ENCODE data around the gene HDAC9.

Gene HDAC9

DNA sequence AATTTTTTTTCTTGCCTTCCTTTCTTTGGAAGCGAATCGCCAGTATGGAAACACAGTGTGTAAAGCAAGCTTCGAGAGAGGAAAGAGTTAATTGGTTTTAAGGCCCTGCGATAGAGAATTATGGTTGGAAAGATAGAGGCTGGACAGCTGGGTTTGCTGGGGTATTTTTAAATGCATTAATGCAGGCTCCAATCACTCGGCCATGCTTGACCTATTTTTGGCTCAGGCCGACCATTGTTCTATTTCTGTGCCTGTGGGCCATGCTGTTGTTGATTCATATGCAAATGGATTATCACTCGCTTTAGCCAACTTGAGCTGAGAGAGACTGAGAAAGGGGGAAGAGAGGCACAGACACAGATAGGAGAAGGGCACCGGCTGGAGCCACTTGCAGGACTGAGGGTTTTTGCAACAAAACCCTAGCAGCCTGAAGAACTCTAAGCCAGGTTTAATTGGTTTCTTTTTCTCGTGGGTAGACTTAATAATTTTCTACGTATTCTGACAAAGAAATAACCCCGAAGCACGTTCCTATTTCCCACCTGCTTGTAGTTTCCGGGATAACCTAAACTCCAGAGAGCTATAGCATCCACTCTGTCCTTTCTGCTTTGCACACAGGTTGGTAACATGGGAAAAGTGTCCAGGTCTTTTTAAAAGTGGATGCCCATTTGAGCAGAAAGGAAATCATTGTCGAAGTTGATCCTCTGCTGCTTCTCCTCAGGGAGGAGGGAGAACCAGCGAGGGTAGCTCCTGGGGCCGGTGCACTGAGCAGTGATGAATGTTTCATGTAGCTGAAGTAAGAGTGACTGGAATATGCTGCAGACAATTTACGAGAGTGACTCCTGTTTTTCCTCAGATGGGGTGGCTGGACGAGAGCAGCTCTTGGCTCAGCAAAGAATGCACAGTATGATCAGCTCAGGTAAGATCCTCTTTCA lies at the start of gene HDAC9:
TSS of gene HDAC9 (plus strand) at position 338 of the 929 bp plus-strand sequence. CDS start at position 892, 554 bp downstream.
- no peak for DNase-seq (ENCODE audit: low read depth in 1 of 2, low spot score in 1 of 2)

DNA sequence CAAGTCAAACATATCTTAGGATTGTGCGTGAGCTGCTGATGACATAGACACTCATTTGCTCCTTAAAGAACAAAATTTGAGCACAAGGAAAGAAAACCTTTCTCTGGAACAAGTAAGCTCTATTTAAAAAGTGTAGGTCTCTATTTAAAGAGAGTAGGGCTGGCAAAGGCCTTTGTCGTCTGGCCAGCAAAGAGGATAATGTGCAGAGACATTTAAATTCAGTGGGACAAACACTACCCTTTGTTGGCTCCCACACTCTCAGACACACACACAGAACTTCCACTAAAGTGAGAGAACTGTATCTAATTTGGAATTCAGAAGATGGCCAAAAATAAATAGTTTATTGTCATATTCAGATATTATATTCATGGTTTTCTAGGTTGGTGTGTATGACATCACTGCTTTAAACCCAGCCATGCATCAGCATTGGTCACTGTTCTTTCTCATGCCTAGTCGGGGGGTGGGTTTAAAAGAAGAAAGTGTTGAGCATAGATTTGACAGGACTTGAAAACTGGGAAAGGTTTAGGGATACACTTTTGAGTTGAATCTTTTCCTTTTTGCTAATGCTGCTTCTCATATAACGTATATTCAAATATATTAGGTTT lies 49.5 kb upstream of the HDAC9 start:
- no peak for DNase-seq (ENCODE audit: low read depth in 1 of 2, low spot score in 1 of 2)

DNA sequence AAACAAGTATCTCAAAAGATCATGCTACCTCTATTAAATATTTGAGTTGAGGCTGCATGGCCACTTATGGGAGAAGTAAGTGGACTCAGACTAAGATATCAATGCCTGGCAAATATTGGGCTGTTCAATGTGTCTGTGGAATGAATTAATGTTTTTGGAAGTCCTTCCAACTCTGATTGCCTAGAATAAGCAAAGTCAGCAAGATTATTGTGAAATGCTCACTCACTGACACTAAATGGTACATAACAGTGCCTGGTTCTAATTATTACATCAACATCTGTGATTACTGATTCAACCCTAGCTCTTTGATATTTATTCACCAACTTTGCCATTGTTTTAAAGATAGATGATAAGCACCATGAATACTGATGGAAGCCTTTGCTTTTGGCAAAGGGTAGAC lies 45.5 kb upstream of the HDAC9 start:
- no peak for DNase-seq (ENCODE audit: low read depth in 1 of 2, low spot score in 1 of 2)

DNA sequence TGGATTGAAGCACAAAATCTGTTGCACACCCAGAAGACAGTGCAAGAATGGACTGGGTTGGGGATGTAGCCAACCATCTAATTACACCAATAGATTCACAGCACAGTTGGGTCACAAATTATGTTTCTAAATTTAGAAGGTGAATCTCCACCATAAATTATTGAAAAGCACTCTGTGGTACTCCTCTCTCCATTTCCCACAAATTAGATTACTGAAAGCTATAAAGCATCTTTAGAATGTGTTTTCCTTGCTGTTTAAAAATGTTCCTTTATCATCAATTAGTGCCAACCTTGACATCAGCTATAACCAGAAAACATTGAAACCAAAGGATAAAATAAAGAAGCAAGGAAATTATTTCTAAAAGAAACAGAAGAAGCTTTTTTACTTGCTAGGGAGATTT lies 39.9 kb upstream of the HDAC9 start:
- no peak for DNase-seq (ENCODE audit: low read depth in 1 of 2, low spot score in 1 of 2)

DNA sequence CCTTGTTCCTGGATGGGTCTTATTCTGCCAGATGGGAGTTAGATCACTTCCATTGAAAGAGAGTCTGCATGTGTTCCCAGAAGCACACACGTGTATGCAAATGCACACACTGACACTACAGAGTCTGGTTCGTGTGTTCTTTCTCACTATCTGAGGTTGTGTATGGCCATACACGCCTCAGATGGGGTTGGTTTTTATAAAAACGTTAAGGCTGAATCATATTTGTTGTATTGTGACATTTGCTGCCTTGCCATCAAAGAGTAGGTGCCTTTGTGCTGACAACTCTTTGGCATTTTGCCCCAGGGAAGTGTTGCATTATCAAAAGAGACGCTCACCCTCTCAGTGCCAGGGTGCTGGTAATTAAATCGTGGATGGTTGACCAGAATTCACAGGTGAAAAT lies 37.7 kb upstream of the HDAC9 start:
- no peak for DNase-seq (ENCODE audit: low read depth in 1 of 2, low spot score in 1 of 2)

DNA sequence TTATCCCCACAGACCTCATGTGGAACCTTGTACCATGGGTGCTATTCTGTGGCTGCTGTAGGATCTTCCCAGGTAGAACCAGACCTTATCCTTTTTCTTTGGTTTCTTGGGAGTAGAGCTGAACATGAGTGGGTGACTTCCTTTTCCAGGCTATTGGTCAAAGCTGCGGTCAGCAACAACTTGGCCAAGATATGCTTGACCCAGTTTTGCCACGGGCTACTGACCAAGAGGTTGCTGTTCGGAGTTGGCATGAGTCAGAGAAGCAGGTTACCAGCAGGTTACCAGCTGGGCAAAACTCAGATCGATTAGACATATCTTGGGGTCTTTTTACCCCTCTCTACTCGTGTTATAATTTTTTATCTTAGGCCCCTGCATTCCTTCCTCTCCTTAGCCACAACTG lies 36.7 kb upstream of the HDAC9 start:
- no peak for DNase-seq (ENCODE audit: low read depth in 1 of 2, low spot score in 1 of 2)

DNA sequence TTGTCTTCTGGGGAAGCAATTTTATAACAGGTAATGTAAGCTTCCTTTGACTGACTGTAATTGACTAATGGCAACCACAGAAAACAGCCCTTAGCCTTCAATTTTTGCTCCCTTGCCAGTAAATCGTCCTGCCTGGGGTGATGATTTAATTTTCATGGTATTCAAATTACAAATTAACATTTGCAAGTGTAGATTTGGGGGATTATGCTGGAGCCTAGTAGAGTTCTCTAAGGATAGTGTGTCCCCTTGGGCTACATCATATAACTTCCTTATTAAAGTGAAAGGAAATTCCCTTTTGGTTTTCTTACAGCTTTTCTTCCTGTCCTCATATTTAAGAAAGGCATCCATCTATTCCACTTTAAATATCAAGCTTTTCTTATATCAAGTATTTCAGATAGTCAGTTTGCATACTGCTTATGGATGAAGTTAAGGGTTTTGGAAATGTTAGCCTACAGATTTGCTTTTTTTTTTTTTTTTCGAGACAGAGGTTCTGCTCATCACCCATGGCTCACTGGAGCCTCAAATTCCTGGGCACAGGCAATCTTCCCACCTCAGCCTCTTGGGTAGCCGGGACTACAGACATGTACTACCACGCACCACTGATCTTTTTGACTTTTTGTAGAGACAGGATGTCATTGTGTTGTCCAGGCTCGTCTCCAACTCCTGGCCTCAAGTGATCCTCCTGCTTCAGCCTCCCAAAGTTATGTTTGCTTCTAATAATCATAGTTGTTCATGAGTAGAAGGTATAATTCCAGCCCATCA lies 35.9 kb upstream of the HDAC9 start:
- DNase-seq (ENCODE audit: low read depth in 1 of 2, low spot score in 1 of 2): no peak

DNA sequence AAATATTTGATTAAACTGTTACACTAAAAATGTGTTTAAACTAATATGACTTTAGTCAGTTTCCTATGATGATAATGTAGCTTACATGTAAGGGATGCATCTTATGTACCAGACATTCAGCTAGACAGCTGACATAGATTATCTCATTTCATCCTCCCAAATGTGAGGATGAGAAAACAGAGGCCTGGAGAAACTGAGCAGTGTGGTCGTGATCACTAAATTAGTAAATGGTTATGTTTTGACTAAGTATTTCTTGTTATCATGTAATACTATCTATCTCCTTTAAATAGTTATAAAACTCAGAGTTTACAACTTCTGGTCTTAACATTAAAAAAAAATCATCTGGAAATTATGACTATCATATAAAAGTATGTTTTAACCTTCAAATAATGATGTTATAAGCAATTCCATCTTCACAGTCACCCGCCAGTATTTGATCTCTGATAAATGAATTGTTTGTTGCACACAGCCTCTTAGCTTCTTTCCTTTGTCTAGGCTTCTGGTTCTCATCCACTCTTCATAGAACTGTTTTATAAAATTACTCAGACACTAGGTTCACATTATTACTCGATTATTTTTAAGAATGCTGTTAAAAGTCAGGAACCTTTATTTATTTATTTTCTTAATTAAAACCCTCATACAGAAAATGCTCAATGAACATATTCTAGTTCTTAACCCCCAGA lies 33.6 kb upstream of the HDAC9 start:
- no peak for DNase-seq (ENCODE audit: low read depth in 1 of 2, low spot score in 1 of 2)

DNA sequence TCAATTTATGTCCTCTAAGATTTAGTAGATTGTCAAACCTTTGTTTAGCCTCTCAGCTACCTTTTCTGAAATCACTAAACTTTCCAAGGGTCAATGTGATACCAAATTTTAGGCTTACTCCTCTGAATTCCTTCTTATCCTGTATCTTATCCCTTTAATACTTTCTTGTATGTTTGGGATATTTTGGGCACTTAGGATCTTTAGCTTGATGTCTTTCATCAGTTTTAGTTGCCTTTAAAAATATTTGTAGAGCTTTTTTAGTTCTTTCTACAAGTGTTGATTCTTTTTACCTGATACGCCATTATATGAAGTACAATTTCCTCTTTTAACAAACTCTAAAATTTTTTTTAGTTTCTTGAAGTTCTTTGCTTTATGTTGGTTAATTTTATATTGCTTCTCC lies 30.7 kb upstream of the HDAC9 start:
- DNase-seq (ENCODE audit: low read depth in 1 of 2, low spot score in 1 of 2): no peak

DNA sequence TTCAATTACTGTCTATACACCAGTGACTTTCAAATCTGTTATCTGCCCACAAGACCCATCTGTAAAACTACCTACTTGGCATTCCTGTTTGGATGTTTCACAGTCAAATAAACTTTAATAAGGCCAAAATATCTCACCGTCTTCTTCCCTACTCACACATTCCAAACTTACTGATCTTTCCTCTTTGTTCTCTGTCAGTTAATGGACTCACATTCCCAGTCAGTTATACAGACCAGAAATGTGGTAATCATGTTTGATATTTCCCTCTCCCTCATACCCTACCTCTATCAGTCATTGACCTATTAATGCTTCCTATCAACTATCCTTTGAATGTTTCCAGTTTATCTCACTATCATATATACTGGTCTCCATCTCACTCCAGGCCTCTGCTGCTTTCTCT lies 28.5 kb upstream of the HDAC9 start:
- no peak for DNase-seq (ENCODE audit: low read depth in 1 of 2, low spot score in 1 of 2)

DNA sequence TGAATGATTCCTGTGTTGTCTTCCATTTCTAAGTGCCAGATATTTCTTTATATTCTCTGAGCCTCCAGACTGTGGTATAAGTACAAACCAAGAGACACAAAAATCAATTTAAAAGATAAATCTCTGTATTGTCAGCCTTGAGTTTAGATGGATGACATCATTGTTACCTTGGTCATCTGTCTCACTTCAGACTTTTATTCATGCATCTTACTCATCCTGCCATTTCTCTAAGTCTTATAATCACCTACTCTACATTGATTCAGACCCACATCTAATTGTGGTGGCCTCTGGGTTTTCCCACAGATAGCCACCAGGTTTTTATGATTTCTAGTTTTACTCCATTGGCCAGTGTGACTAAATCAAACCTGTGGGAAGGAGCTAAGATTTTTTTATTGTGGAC lies 26.8 kb upstream of the HDAC9 start:
- no peak for DNase-seq (ENCODE audit: low read depth in 1 of 2, low spot score in 1 of 2)

DNA sequence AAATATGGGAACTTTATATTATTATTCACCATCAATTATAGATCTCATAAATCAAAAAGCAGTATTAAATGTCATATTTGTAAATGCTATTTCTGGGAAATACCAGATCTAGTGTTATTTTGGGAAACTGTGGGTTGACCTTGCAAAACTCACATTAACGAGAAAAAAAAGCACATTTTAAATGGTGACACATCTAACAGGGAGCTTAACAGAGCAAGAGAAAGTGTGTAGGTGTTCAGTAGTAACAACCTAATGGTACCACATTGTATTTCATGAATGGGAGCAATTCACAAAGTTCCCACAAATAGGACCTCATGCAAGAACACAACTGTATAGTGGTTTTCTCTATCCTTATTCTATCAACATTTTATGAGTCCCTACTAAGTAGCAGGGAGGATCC lies 26.2 kb upstream of the HDAC9 start:
- DNase-seq (ENCODE audit: low read depth in 1 of 2, low spot score in 1 of 2): no peak

DNA sequence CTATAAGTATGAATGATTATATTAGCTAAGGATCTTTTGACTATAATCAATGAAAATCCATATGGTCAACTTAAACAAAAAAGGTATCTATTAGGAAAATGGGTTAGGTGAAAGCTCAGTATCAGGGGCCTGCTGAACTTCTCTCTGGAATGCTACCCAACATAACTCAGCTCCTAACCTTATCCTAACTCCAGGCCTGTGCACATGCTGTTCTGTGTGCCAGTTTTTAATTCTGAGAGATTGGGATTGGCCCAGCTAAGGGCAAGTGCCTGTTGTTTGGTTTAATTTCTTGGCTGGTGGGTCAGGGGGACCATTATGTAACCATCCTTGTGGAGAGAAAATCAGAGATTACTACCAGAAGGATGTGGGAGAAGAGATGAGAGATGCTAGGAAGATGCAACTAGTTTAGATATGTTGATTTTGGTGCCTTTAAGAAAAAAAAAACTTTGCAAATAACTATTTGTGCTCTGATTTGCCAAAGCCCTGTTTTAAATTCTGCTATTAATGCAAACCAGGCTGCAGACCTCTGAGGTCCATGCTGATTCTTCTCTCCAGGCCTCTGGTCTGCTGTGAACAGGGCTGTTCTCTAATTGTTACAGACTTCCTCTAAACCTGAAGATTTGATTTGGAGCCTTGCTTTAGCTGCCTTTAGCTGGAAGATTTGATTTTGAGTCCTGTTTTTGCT lies 23.9 kb upstream of the HDAC9 start:
- DNase-seq (ENCODE audit: low read depth in 1 of 2, low spot score in 1 of 2): no peak

DNA sequence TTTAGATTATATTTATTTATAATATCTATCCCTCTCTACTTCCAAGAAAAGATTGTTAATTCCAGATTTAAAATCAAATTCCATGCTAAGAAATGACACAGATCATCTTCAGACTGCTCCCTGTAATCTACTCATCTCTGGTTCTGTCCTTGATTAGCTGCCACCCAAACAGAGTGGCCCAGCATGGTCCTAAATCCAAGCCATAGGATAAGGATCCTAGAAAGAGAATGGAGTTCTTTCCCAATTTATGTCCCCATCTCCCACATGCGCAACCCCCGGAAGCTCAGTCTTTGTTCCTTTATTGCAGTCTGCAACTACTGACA lies 23.4 kb upstream of the HDAC9 start:
- no peak for DNase-seq (ENCODE audit: low read depth in 1 of 2, low spot score in 1 of 2)

DNA sequence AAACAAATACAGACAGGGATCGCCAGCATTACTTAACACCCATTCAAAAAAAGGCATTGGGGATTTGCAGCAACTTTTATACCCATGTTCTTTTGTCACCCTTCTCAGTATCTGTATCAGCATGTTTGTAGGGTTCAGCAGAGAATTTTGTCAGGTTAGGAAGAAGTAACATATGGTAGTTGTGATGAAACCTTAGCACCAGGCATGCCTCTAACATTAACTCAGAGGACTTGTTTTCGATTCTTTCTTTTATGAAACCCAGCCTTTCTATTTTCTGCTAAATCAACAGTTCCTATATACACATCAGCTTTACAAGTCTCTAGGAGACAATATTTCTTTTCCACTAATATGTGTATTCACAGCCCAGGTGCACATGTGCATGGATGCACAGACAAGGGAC lies 22.4 kb upstream of the HDAC9 start:
- DNase-seq (ENCODE audit: low read depth in 1 of 2, low spot score in 1 of 2): no peak

DNA sequence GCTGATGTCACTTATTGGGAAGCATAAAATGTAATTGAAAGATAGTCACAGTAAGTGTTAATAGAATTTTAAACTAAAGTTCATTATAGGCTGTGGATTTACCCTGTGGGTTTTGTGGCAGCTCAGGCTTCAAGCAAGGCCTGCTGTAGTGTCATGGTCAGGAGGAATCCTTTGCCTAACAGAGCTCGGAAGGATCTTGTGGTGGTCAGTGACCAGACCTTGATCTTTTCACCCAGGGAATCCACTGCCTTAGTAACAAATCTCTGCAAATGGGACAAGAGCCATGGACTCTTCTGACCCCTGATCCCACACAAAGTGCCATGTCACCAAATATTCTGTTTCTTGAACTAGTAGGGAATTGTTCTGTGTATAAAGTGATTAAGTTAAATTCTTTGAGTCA lies 20.6 kb upstream of the HDAC9 start:
- no peak for DNase-seq (ENCODE audit: low read depth in 1 of 2, low spot score in 1 of 2)

DNA sequence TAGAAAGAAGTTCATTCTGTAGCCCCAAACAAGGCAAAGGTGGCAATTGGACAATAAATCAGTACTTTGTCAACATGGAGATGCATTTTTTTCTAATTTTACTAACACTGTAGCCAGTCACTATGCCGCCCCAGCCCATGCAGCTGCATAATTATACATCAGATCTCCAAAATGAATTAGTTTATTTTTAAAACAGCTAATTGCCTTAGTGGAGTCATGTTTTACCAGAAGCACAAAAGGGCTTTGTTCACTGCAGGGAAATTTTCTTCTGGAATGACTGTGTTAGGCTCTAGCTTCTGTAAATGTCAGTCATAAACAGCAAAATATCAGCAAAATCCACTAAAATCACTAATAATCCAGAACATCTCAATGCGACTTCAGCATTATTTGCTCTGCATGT lies 20.1 kb upstream of the HDAC9 start:
- no peak for DNase-seq (ENCODE audit: low read depth in 1 of 2, low spot score in 1 of 2)

DNA sequence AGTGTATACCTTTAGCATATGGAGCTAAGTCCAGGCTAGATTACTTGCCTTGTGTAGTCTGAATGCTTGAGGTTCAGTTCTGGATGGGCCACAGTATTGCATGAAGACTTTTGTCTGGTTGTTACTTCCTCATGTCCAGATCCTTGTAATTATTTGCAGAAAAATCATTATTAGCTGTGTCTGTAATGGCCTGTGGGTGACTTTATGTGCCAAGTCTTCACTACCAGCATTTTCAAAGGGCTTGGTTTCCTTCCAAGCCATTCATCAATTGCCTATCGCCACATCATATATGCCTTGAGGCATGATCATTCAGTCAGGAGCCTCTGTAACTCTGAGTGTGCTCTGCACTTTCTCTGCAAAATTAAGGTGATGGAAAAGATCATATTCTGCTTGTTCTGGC lies 13.8 kb upstream of the HDAC9 start:
- no peak for DNase-seq (ENCODE audit: low read depth in 1 of 2, low spot score in 1 of 2)

DNA sequence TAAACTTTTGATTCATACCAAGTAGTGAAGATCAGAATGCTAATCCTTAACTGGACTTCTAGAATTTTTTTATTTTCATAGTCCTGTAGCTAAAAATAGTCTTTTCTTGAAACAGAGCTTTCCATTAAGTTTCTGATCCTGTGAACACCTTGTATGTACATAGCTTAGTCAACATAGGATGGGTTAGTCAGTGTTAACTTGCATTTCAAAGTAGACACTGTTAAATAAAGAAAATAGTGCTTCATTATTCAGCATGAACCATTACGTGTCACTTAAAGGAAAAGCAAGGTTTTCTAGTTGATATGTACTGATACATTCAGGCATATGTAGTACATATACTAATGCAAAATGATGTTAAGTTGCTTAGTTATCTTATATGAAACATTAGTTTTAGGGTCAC lies 7.5 kb upstream of the HDAC9 start:
- DNase-seq (ENCODE audit: low read depth in 1 of 2, low spot score in 1 of 2): no peak

DNA sequence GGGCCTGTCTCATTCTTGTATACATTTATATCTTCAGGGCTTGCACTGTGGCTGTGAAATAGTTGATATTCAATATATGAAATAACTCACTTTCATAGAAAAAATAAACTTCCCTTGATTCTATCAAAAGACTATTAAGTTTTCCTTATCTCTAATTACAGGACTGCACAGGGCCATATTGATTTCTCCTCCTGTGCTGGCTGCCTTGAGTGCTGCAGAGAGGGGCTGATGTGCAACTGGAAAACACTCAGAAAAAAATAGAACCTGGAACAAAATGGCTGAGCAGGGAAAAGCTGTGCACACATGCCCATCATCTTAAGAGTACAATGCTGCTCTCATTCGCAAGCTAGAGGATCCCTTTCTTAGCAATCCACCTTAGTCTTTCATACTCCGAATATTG lies 5.9 kb upstream of the HDAC9 start:
- no peak for DNase-seq (ENCODE audit: low read depth in 1 of 2, low spot score in 1 of 2)

DNA sequence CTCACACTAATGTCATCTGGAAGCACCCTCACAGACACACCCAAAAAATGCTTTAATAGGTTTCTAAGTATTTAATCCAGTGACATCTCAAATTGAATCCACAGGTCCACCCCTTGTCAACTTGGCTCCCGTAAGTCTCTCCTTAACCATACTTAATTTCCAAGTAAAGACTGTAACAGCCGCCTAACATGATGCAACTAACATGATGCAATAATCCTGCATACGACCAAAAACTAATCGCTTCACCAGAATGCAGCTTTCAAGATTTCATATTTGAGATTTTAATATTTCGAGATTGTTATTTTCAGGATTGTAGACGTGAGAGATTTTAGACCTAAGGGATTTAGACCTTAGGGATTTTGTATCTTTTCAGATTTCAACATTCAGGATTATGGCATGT lies 3.7 kb upstream of the HDAC9 start:
- no peak for DNase-seq (ENCODE audit: low read depth in 1 of 2, low spot score in 1 of 2)
